UCSD-AML1 (cell line): ENCODE data around the gene CCHCR1.
A peak's percentile ranks its signal among the peaks of the same experiment; 100 is the strongest.

ENCODE experiments used
- DNase-seq: peaks from one replicate; lab custom pipeline; 2025; ENCODE audit not compliant: unreplicated experiment; lab: John Stamatoyannopoulos, UW

The CCHCR1 gene

GRCh38 chr6:31162463-31163165 is 5.0 kb upstream of the CCHCR1 start:
- no peak for DNase-seq

- no peak for DNase-seq
Measured at GRCh38 chr6:31161216-31162126, 3.9 kb upstream of the CCHCR1 start.

GRCh38 chr6:31158863-31159855 is 1.6 kb upstream of the CCHCR1 start:
- no peak for DNase-seq

- DNase-seq: peak; percentile 99
Measured at GRCh38 chr6:31158140-31158862, 699 bp upstream of the CCHCR1 start, which contains the start of gene TCF19. TCF19 (plus strand) TSS chr6:31158589; CDS start chr6:31159470, 881 bp downstream.

- no peak for DNase-seq
Measured at GRCh38 chr6:31156641-31157040, 961 bp downstream of the CCHCR1 start.

- no peak for DNase-seq
Measured at GRCh38 chr6:31154436-31154835, 3.2 kb downstream of the CCHCR1 start.

- DNase-seq: no peak
Measured at GRCh38 chr6:31152781-31153180, 4.8 kb downstream of the CCHCR1 start.

- no peak for DNase-seq
Measured at GRCh38 chr6:31149827-31150447, 7.7 kb downstream of the CCHCR1 start.

GRCh38 chr6:31145386-31145785 is 12.2 kb downstream of the CCHCR1 start:
- no peak for DNase-seq

- no peak for DNase-seq
Measured at GRCh38 chr6:31144970-31145340, 12.6 kb downstream of the CCHCR1 start.

GRCh38 chr6:31144296-31144969 is 13.2 kb downstream of the CCHCR1 start:
- no peak for DNase-seq

GRCh38 chr6:31143148-31143547 is 14.5 kb downstream of the CCHCR1 start:
- DNase-seq: no peak

- no peak for DNase-seq
Measured at GRCh38 chr6:31142361-31142761, 15.2 kb downstream of the CCHCR1 start.

GRCh38 chr6:31140643-31141042 is 17.0 kb downstream of the CCHCR1 start:
- no peak for DNase-seq

GRCh38 chr6:31139599-31139998 is 18.0 kb downstream of the CCHCR1 start:
- no peak for DNase-seq

GRCh38 chr6:31138982-31139381 is 18.6 kb downstream of the CCHCR1 start, which contains the start of gene PSORS1C2:
PSORS1C2 (minus strand) TSS chr6:31139066; CDS start chr6:31139026, 40 bp downstream.
- DNase-seq: no peak

- DNase-seq: no peak
Measured at GRCh38 chr6:31135710-31136109, 21.9 kb downstream of the CCHCR1 start.

GRCh38 chr6:31132806-31133205 is 24.8 kb downstream of the CCHCR1 start:
- no peak for DNase-seq

- DNase-seq: no peak
Measured at GRCh38 chr6:31131595-31131994, 26.0 kb downstream of the CCHCR1 start.
